HFF-Myc (cell line): Measurements from ENCODE around the gene LARP4B.

Source experiments
- DNase-seq: peaks from one replicate; pipeline ENCODE4 v3.0.0-alpha.2; 2011; ENCODE audit warnings: low read depth; ENCODE audit errors: extremely low read depth
- H3K4me3 ChIP-seq: replicated peaks from 2 replicates; pipeline ENCODE4 v1.5.1; 2011; ENCODE audit warnings: low read depth, mild to moderate bottlenecking, control low read depth, low read length
- TF ChIP-seq, protein P1 (sequence below): IDR thresholded peaks from 2 replicates; pipeline ENCODE4 v1.5.1; 2012; ENCODE audit warnings: mild to moderate bottlenecking, low read depth, low read length, control low read depth; ENCODE audit errors: missing control alignments

Gene LARP4B

DNA sequence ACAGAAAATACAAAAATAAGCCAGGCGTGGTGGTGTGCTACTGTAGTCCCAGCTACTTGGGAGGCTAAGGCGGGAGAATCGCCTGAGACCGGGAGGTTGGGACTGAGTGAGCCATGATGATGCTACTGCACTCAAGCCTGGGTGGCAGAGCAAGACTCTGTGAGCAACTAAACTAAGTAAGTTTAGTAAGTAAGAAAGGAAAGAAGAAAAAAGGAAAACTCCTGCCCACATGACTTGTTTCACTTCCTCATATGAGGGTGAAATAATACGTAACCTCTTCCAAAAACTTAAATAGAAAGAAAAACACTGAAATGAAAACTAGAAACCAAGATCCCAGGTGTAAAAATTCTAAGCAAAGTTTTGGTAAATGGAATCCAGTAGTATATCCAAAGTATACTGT lies 79.6 kb downstream of the LARP4B start:
- H3K4me3 ChIP-seq = no peak overlapping the region

DNA sequence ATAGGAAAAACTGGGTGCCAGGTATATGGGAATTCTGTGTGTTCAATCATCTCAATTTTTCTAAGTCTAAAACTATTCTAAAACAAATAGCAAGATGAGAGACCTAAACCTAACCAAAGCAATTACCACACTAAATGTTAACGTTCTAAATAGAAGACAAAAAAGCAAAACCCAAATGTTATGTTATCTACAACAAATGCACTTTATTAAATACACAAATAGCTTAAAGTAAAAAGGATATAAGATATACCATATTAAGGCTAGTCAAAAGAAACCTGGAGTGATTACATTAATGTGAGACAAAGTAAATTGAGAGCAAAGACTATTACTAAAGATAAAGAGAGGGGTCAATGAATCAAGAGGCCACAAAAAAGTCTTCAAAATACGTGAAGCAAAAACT lies 81.4 kb downstream of the LARP4B start:
- DNase-seq = no peak
- TF ChIP-seq, protein P1, sequence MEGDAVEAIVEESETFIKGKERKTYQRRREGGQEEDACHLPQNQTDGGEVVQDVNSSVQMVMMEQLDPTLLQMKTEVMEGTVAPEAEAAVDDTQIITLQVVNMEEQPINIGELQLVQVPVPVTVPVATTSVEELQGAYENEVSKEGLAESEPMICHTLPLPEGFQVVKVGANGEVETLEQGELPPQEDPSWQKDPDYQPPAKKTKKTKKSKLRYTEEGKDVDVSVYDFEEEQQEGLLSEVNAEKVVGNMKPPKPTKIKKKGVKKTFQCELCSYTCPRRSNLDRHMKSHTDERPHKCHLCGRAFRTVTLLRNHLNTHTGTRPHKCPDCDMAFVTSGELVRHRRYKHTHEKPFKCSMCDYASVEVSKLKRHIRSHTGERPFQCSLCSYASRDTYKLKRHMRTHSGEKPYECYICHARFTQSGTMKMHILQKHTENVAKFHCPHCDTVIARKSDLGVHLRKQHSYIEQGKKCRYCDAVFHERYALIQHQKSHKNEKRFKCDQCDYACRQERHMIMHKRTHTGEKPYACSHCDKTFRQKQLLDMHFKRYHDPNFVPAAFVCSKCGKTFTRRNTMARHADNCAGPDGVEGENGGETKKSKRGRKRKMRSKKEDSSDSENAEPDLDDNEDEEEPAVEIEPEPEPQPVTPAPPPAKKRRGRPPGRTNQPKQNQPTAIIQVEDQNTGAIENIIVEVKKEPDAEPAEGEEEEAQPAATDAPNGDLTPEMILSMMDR = no peak

More for the DNA sequence above, 79.6 kb downstream of the LARP4B start:
- TF ChIP-seq, protein P1 = no peak
- no peak for DNase-seq

DNA sequence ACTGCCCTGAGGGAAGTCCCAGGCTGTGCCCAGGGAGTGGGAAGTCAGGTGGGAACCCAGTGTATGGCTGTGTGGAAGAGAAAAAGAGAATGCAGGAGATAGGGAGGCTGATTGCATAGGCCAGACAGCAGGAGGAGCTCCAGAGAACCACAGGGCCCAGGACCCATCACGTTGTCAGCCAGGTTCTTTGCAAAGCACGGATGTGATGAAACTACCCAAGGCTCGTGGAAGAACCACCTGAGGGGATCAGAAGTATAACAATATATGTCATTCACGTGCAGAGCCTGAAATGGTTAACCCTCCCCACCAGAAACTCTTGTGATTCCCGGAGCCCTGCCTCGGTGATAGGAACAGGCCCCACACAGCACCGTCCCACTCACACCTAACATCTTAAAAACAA lies 83.6 kb downstream of the LARP4B start:
- TF ChIP-seq, protein P1 = peak; percentile 20
- DNase-seq = no peak
- no peak overlapping the region for H3K4me3 ChIP-seq

More for the DNA sequence above, 81.4 kb downstream of the LARP4B start:
- H3K4me3 ChIP-seq = no peak overlapping the region

DNA sequence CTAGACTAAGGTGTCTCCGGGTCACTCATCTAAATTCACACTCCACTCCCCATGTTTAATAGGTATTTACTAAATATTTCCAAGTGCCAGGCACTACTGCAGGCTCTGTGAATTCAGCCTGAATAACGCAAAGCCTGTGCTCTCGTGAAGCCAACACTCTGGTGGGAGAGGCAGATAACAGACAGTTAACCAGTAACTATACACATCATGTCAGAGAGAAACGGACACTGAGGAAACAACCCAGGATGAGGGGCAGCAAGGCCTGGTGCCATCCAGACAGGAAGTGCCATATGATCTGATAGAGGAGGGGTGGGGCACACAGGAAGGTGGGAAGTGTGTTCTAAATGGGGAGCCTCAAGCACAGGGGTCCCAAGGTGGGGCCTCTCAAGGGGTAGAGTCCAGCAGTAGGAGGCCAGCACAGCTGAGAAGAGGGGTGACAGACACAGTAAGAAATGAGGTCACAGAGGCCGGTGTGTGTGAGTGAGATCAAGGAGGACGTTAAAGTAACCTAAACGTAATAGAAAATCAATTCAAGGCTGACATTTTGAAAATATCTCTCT lies 85.3 kb downstream of the LARP4B start:
- no peak for DNase-seq
- TF ChIP-seq, protein P1 = no peak
- no peak overlapping the region for H3K4me3 ChIP-seq

DNA sequence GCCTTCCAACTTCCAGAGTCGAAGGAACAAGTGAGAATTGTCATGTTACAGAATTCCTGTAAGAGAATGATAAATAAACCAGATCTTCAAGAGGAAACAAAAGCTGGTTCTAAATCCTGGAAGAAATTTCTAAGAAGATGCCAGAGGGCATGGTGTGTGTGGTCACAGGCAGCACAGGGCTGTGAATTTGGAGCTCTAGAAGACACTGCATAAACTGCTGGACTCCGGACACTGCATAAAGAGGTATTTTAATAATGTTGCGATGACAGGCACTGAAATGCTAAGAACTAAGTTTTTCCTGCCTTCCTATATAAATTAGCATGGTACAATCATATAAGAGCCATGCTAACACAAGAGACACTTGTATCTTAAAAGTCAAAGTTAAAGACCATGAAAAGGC lies 86.0 kb downstream of the LARP4B start:
- TF ChIP-seq, protein P1 = no peak
- no peak overlapping the region for H3K4me3 ChIP-seq
- DNase-seq = no peak

DNA sequence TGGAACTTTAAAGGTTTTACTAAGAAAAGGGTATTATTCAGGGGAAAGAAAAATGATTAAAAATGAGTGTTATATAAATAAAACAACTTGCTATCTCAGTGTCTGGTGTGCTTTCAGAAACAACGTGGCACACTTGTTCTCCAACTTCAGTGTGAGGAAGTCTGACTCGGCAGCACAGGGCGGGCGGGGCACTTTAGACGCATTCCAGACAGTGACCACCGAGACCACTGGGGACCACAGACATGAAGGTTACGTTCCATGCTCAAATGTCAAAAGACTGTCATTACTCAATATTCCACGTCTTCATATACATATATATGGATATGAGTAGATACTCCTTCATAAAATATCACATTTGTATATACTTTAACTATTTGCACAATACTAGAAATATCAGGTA lies 87.0 kb downstream of the LARP4B start:
- TF ChIP-seq, protein P1 = no peak
- no peak for DNase-seq
- H3K4me3 ChIP-seq = no peak overlapping the region

DNA sequence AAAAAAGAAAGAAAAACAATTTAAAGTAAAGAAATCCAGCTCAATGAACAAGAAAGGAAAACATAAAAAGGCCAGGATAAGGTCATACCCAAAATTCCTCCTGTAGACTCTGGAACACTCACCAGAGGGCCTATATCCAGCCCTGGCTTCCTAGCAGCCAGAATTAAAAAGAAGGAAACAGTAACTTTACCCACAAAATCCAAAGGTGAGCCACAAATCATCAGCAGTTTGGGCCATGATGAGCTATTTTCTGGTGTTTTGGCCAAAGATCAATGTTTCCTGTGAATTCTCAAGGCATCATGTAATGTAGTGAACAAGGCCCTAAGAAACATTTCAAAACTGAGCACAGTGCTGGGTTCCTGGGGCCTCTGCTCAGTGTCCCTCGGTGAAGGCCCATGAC lies 87.8 kb downstream of the LARP4B start:
- TF ChIP-seq, protein P1 = no peak
- DNase-seq = no peak
- H3K4me3 ChIP-seq = no peak overlapping the region
